HFFc6 (cell line): ENCODE data around the gene AKR1B1. TPM values are rescaled to one million over a fixed set of nuclear protein-coding genes. Genes with fewer than 3 reads are reported as not detected.

Experiments used
- DNase-seq: peaks from one replicate; pipeline ENCODE4 v3.0.0-alpha.2; 2018
- H3K27ac Mint-ChIP-seq: 2 replicates; pipeline ENCODE4 v1.8.0; 2020; ENCODE audit warnings: mild to moderate bottlenecking, mixed read lengths
- H3K27me3 Mint-ChIP-seq: 2 replicates; pipeline ENCODE4 v1.8.0; 2021; ENCODE audit warnings: mild to moderate bottlenecking, moderate library complexity, mixed read lengths; ENCODE audit not compliant: insufficient read depth
- H3K36me3 Mint-ChIP-seq: 2 replicates; pipeline ENCODE4 v1.8.0; 2021; ENCODE audit warnings: low read depth, mixed read lengths
- H3K4me1 Mint-ChIP-seq: 2 replicates; pipeline ENCODE4 v1.8.0; 2020; ENCODE audit warnings: low read depth, mixed read lengths
- H3K4me3 Mint-ChIP-seq: 2 replicates; pipeline ENCODE4 v1.8.0; 2020; ENCODE audit warnings: mild to moderate bottlenecking, moderate library complexity, mixed read lengths
- H3K9me3 Mint-ChIP-seq: 2 replicates; pipeline ENCODE4 v1.8.0; 2020; ENCODE audit warnings: mild to moderate bottlenecking, mixed read lengths
- total RNA-seq, 6 experiments: library from RNA; stranded (reverse); fragmentation: NEBNext Ultra II Directional; extraction: Animal tissue kit (Norgen Biotek cat#: 25700); gene quantifications; 2 replicates in 1 of 6; 3 replicates in 5 of 6; pipeline ENCODE4 v1.2.3, GENCODE V29; 2021
- TF ChIP-seq, protein P1 (sequence below): fragments of 200-600 bp; sonication (generic); IDR thresholded peaks from 2 replicates; pipeline ENCODE4 v1.5.0; 2021; ENCODE audit warnings: antibody characterized with exemption, mild to moderate bottlenecking

The AKR1B1 gene
- total RNA-seq, 6 experiments from 2014 or later, result 208 to 232 (median 223) TPM

DNA sequence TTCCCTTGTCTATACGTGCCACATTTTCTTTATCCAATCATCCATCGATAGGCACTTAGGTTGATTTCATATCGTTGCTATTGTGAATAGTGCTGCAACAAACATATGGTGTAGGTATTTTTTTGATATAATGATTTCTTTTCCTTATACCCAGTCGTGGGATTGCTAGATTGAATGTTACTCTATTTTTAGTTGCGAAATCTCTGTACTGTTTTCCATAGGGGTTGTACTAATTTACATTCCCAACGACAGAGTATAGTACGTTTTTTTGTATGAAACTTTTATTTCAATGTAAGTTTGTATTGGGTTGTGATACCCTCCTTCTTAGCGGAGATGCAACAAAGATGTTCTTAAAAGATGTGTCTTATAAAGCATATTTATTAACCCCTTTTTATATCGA lies 30.0 kb downstream of the AKR1B1 start:
- Mint-ChIP-seq H3K9me3 (no peaks in the 10 kb centered on the region), H3K36me3 (no peaks in the 10 kb centered on the region), H3K4me1 (peaks cover 25% of the 10 kb centered on the region), H3K27ac (no peak overlapping the region), H3K27me3 (peaks cover 3% of the 10 kb centered on the region), H3K4me3 (no peak overlapping the region)
- no peak for DNase-seq
- TF ChIP-seq, protein P1, sequence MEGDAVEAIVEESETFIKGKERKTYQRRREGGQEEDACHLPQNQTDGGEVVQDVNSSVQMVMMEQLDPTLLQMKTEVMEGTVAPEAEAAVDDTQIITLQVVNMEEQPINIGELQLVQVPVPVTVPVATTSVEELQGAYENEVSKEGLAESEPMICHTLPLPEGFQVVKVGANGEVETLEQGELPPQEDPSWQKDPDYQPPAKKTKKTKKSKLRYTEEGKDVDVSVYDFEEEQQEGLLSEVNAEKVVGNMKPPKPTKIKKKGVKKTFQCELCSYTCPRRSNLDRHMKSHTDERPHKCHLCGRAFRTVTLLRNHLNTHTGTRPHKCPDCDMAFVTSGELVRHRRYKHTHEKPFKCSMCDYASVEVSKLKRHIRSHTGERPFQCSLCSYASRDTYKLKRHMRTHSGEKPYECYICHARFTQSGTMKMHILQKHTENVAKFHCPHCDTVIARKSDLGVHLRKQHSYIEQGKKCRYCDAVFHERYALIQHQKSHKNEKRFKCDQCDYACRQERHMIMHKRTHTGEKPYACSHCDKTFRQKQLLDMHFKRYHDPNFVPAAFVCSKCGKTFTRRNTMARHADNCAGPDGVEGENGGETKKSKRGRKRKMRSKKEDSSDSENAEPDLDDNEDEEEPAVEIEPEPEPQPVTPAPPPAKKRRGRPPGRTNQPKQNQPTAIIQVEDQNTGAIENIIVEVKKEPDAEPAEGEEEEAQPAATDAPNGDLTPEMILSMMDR, result no peak

DNA sequence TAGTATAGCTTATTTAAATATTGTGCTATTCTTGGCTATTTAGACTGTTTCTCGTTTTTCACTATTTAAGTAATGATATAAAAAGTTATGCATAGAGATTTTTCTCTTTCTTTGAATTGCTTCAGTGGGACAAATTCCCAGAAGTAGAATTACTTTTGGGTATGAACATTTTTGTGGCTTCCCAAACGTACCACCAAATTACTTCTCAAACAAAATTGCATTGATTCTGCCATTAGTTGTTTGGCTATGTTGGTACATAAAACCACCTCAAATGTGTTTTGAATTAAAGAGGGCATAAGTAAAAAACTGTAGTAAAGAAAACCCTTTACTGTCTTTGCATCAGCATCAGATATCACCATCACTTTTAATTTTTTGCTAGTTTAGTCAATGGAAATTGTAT lies 31.0 kb downstream of the AKR1B1 start:
- Mint-ChIP-seq H3K27me3 (peaks cover 3% of the 10 kb centered on the region), H3K4me1 (peaks cover 16% of the 10 kb centered on the region), H3K36me3 (no peaks in the 10 kb centered on the region), H3K4me3 (no peak overlapping the region), H3K27ac (no peak overlapping the region), H3K9me3 (no peaks in the 10 kb centered on the region)
- TF ChIP-seq, protein P1, result no peak
- DNase-seq, result no peak

DNA sequence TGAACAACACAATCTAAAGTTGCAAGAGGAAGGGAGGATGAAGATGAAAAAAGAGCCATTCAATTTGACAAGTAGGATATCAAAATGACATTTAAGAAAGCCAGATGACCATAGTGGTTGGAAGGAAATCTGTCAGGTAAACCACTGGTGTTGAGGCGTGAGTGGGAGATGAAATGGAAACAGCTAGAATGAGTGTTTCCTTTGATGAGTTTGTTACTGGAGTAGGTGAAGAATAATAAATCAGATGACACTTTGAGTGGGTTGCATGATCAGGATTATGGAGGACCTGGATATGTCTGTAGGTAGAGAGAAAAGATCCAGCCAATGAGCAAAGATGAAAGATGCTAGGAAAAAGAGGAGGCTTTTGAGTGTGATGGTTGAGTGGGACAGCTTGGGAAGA lies 33.1 kb downstream of the AKR1B1 start:
- peaks cover 8% of the 10 kb centered on the region for H3K4me1 Mint-ChIP-seq
- no peaks in the 10 kb centered on the region for H3K36me3 Mint-ChIP-seq
- no peak for DNase-seq
- H3K27me3 Mint-ChIP-seq, result peaks cover 5% of the 10 kb centered on the region
- H3K4me3 Mint-ChIP-seq, result no peak overlapping the region
- H3K9me3 Mint-ChIP-seq, result no peaks in the 10 kb centered on the region
- no peak overlapping the region for H3K27ac Mint-ChIP-seq
- TF ChIP-seq, protein P1, result no peak

DNA sequence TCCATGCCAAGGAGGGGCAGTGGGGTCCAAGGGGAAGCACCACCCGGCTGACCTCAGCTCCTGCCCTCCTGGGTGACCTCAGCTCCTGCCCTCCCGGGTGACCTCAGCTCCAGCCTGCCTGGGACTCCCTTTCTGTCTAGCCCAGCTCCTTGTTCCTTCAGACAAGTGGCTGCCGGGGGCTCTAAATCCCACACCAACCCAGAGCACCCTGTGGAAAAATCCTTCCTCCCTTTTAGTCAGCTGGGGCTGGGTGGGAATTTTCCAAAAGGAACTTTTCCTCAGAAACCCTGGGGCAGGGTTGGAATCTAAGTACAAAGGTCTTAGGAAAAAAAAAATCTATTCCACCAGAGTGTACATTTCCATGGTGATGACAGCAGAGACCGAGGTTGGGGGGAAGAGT lies 36.3 kb downstream of the AKR1B1 start:
- Mint-ChIP-seq H3K9me3 (no peaks in the 10 kb centered on the region), H3K4me3 (no peak overlapping the region), H3K27ac (no peak overlapping the region), H3K27me3 (peaks cover 5% of the 10 kb centered on the region), H3K36me3 (no peaks in the 10 kb centered on the region), H3K4me1 (peaks cover 20% of the 10 kb centered on the region)
- TF ChIP-seq, protein P1, result no peak
- no peak for DNase-seq

DNA sequence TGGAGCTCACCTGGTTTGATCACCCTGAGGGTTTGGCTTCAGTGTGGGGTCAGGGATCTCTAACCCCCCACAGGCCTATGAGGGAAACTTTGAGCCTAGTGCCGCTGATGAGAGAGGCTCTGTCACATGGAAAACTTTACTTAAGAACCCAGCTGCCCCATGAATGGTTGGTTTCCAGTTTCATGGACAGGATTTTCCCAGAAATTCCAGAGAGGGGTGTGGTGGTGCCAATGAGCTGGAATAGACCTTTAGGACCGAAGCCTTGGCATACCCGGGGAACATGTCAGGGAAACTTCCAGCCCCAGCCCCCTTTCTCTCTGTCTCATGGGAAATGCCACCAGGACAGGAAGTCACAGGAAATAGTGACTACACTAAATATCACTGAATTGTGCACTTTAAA lies 36.9 kb downstream of the AKR1B1 start:
- TF ChIP-seq, protein P1, result no peak
- H3K9me3 Mint-ChIP-seq, result no peaks in the 10 kb centered on the region
- peaks cover 20% of the 10 kb centered on the region for H3K4me1 Mint-ChIP-seq
- H3K4me3 Mint-ChIP-seq, result no peak overlapping the region
- H3K27ac Mint-ChIP-seq, result no peak overlapping the region
- DNase-seq, result no peak
- H3K36me3 Mint-ChIP-seq, result no peaks in the 10 kb centered on the region
- H3K27me3 Mint-ChIP-seq, result peaks cover 5% of the 10 kb centered on the region
